Endothelial cell (in vitro differentiated cells): Measurements from ENCODE around the gene PGF. TPM values are rescaled to one million over a fixed set of nuclear protein-coding genes. Genes with fewer than 3 reads are reported as not detected.

Experiments used
- DNase-seq: peaks from one replicate; pipeline ENCODE4 v3.0.0; 2021; ENCODE audit warnings: low spot score
- H3K27ac Mint-ChIP-seq: one replicate; pipeline ENCODE4 v1.8.0; 2021; ENCODE audit warnings: mixed read lengths, inconsistent platforms; ENCODE audit not compliant: unreplicated experiment
- H3K27me3 Mint-ChIP-seq: one replicate; pipeline ENCODE4 v1.8.0; 2021; ENCODE audit warnings: mild to moderate bottlenecking, moderate library complexity, mixed read lengths, inconsistent platforms; ENCODE audit not compliant: unreplicated experiment
- H3K36me3 Mint-ChIP-seq: one replicate; pipeline ENCODE4 v1.8.0; 2021; ENCODE audit warnings: mild to moderate bottlenecking, low read depth, mixed read lengths, inconsistent platforms; ENCODE audit not compliant: unreplicated experiment
- H3K4me1 Mint-ChIP-seq: one replicate; pipeline ENCODE4 v1.8.0; 2021; ENCODE audit warnings: mild to moderate bottlenecking, mixed read lengths, inconsistent platforms; ENCODE audit not compliant: unreplicated experiment
- H3K4me3 Mint-ChIP-seq: one replicate; pipeline ENCODE4 v1.8.0; 2021; ENCODE audit warnings: mild to moderate bottlenecking, mixed read lengths, inconsistent platforms; ENCODE audit not compliant: unreplicated experiment
- H3K9me3 Mint-ChIP-seq: one replicate; pipeline ENCODE4 v1.8.0; 2021; ENCODE audit warnings: mixed read lengths, inconsistent platforms; ENCODE audit not compliant: unreplicated experiment
- total RNA-seq: library from RNA; stranded (reverse); fragmentation: NEBNext Ultra II Directional; extraction: Animal tissue kit (Norgen Biotek cat#: 25700); gene quantifications from one replicate; pipeline ENCODE4 v1.2.1, GENCODE V29; 2021; ENCODE audit not compliant: unreplicated experiment
- TF ChIP-seq, protein P1 (sequence below): fragments of 200-600 bp; sonication (generic); IDR thresholded peaks from one replicate; pipeline ENCODE4 v1.5.0; 2021; ENCODE audit warnings: antibody characterized with exemption; ENCODE audit not compliant: unreplicated experiment

The PGF gene
- total RNA-seq, 1 donor from 2014 or later: 6.5 TPM

- H3K27me3 Mint-ChIP-seq: peaks cover 12% of the 10 kb centered on the region
- no peaks in the 10 kb centered on the region for H3K9me3 Mint-ChIP-seq
- no peak overlapping the region for H3K4me3 Mint-ChIP-seq
- no peak overlapping the region for H3K27ac Mint-ChIP-seq
- peaks cover 40% of the 10 kb centered on the region for H3K4me1 Mint-ChIP-seq
- H3K36me3 Mint-ChIP-seq: no peaks in the 10 kb centered on the region
- DNase-seq: no peak
- TF ChIP-seq, protein P1, sequence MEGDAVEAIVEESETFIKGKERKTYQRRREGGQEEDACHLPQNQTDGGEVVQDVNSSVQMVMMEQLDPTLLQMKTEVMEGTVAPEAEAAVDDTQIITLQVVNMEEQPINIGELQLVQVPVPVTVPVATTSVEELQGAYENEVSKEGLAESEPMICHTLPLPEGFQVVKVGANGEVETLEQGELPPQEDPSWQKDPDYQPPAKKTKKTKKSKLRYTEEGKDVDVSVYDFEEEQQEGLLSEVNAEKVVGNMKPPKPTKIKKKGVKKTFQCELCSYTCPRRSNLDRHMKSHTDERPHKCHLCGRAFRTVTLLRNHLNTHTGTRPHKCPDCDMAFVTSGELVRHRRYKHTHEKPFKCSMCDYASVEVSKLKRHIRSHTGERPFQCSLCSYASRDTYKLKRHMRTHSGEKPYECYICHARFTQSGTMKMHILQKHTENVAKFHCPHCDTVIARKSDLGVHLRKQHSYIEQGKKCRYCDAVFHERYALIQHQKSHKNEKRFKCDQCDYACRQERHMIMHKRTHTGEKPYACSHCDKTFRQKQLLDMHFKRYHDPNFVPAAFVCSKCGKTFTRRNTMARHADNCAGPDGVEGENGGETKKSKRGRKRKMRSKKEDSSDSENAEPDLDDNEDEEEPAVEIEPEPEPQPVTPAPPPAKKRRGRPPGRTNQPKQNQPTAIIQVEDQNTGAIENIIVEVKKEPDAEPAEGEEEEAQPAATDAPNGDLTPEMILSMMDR: no peak
These were observed 29.6 kb upstream of the PGF start for GRCh38 chr14:74985028-74985310.

GRCh38 chr14:74984236-74985027, 29.0 kb upstream of the PGF start:
- Mint-ChIP-seq H3K4me1 (peaks cover 44% of the 10 kb centered on the region), H3K4me3 (peak overlapping the region; percentile 40), H3K9me3 (no peaks in the 10 kb centered on the region), H3K27ac (no peak overlapping the region), H3K27me3 (peaks cover 12% of the 10 kb centered on the region), H3K36me3 (no peaks in the 10 kb centered on the region)
- no peak for DNase-seq
- TF ChIP-seq, protein P1: no peak

GRCh38 chr14:74983343-74983742, 27.9 kb upstream of the PGF start:
- Mint-ChIP-seq H3K9me3 (no peaks in the 10 kb centered on the region), H3K27me3 (peaks cover 15% of the 10 kb centered on the region), H3K4me1 (peaks cover 42% of the 10 kb centered on the region), H3K36me3 (peaks cover 2% of the 10 kb centered on the region), H3K4me3 (no peak overlapping the region), H3K27ac (no peak overlapping the region)
- no peak for DNase-seq
- TF ChIP-seq, protein P1: no peak

GRCh38 chr14:74982661-74983060, 27.3 kb upstream of the PGF start:
- no peak for DNase-seq
- TF ChIP-seq, protein P1: no peak
- Mint-ChIP-seq H3K9me3 (no peaks in the 10 kb centered on the region), H3K27ac (peak overlapping the region; percentile 67), H3K4me1 (peaks cover 36% of the 10 kb centered on the region), H3K4me3 (no peak overlapping the region), H3K27me3 (peaks cover 14% of the 10 kb centered on the region), H3K36me3 (peaks cover 2% of the 10 kb centered on the region)

- Mint-ChIP-seq H3K4me3 (no peak overlapping the region), H3K27ac (peak overlapping the region; percentile 36), H3K36me3 (peaks cover 2% of the 10 kb centered on the region), H3K4me1 (peaks cover 33% of the 10 kb centered on the region), H3K9me3 (no peaks in the 10 kb centered on the region), H3K27me3 (peaks cover 12% of the 10 kb centered on the region)
- TF ChIP-seq, protein P1: no peak
- DNase-seq: no peak
These were observed 26.4 kb upstream of the PGF start for GRCh38 chr14:74981833-74982232.
